HFF-Myc (cell line): Measurements from ENCODE around the gene FMNL2.

Experiments used
- DNase-seq: peaks from one replicate; pipeline ENCODE4 v3.0.0-alpha.2; 2011; ENCODE audit warnings: low read depth; ENCODE audit errors: extremely low read depth
- H3K4me3 ChIP-seq: replicated peaks from 2 replicates; pipeline ENCODE4 v1.5.1; 2011; ENCODE audit warnings: low read depth, mild to moderate bottlenecking, control low read depth, low read length
- CTCF ChIP-seq: IDR thresholded peaks from 2 replicates; pipeline ENCODE4 v1.5.1; 2012; ENCODE audit warnings: mild to moderate bottlenecking, low read depth, low read length, control low read depth; ENCODE audit errors: missing control alignments

The FMNL2 gene

GRCh38 chr2:152617456-152618192 lies 282.6 kb downstream of the FMNL2 start:
- DNase-seq = no peak
- TF ChIP-seq CTCF = no peak

GRCh38 chr2:152618193-152618564 lies 283.2 kb downstream of the FMNL2 start:
- DNase-seq = no peak
- no peak overlapping the region for H3K4me3 ChIP-seq
- no peak for TF ChIP-seq CTCF

More at GRCh38 chr2:152617456-152618192, 282.6 kb downstream of the FMNL2 start:
- no peak overlapping the region for H3K4me3 ChIP-seq

GRCh38 chr2:152620208-152620607 lies 285.2 kb downstream of the FMNL2 start:
- DNase-seq = no peak
- no peak for TF ChIP-seq CTCF
- H3K4me3 ChIP-seq = no peak overlapping the region

GRCh38 chr2:152620985-152621384 lies 286.0 kb downstream of the FMNL2 start:
- no peak for TF ChIP-seq CTCF
- no peak for DNase-seq
- H3K4me3 ChIP-seq = no peak overlapping the region

GRCh38 chr2:152622219-152622618 lies 287.2 kb downstream of the FMNL2 start:
- H3K4me3 ChIP-seq = no peak overlapping the region
- TF ChIP-seq CTCF = no peak
- DNase-seq = no peak

- no peak for TF ChIP-seq CTCF
Observed at GRCh38 chr2:152623076-152623740, 288.2 kb downstream of the FMNL2 start.

More at GRCh38 chr2:152623076-152623740, 288.2 kb downstream of the FMNL2 start:
- H3K4me3 ChIP-seq = no peak overlapping the region
- no peak for DNase-seq
